Eye (tissue), 1 donor: ENCODE results near the gene MAP3K13.

ENCODE experiments used
- DNase-seq: peaks from one replicate; pipeline ENCODE4 v3.0.0-alpha.2; 2015

Gene MAP3K13

DNA sequence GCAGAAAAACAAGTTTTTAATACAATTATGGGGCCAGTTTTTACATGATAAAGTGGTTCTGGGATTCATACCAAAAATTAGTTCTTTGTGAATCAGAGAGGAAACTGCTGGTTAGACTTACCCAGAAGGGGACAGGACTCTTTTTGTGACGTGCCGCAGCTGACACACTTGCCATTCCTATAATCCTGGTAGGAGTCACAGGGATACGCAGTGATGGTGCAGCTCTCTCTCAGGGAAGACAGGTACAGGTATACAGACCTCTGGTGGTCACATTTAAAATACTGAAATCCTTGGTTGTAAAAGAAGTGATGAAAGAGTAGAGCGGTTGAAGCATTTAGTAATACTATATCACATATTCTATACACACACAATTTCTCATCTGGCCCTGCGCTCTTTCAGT lies 156.1 kb downstream of the MAP3K13 start:
- no peak for DNase-seq

DNA sequence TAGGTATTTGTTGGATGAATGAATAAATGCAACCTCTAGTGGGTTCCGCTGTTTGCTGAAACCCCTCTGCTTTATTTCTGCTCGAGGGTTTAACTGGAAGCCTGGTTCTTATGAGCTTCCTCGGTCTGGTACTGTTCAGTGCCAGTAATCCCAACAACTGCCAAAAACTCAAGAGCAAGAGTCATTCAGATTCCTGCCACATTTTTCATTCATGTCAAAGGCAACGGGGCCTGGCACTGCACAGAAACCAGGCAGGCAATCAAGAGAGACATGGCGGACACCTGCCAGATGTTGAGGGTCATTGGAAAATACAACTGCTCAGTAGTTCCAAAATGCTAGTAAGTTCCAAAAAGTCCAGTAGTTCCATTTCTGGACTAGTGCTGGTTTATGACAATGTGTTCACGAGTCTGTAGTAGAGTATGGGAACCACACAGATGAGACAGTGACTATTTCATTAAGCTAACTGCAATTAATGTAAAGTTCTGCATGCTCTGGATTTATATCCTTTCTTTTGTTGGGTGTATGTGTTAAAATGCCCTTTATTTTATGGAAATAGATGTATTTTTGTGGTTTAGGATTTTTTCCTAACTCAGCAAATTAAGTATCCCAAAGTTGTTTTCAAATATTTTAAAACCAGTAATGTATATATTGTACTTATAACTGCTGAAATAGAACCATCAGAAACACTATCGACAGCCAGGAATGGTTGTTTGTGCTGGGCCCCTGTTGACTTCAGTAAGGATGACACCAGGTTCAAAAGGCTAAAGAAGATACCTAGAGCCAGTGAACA lies 158.6 kb downstream of the MAP3K13 start:
- no peak for DNase-seq

DNA sequence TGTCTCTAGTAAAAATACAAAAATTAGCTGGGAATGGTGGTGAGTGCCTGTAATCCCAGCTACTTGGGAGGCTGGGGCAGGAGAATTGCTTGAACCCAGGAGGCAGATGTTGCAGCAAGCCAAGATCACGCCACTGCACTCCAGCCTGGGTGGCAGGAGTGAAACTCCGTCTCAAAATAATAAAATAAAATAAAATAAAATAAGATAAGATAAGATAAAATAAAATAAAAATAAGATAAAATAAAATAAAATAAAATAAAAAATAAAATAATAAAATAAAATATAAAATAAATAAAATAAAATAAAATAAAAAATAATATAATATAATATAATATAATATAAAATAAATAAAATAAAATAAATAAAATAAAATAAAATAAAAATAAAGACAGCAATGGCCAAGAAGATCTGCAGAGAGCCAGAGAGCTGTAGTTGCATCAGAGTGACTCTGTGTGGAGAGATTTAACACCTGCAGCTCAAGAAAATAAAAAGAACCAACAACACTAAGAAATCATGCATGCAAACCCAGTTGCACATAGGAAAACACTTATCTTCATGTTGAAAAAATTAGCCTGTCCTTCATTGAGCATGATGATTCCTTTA lies 163.5 kb downstream of the MAP3K13 start:
- no peak for DNase-seq

DNA sequence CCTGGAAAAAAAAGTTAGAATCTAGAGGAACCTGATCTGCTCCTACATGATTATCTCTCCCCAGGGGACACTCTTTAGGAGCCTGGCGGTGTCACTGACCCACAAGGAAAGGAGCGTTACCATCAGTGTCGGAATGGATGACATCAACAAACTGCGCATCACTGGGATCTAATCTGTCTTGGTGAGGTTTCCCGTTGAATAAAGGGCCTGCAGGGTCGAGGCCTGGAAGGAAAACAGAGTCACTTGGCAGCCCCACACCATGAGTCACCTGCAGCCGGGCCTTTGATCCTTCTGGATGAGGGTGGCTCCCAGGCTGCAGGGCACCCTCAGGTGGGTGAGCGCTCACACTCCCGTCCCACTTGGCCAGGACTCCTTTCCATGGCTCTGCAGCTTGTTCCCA lies 164.4 kb downstream of the MAP3K13 start:
- no peak for DNase-seq

DNA sequence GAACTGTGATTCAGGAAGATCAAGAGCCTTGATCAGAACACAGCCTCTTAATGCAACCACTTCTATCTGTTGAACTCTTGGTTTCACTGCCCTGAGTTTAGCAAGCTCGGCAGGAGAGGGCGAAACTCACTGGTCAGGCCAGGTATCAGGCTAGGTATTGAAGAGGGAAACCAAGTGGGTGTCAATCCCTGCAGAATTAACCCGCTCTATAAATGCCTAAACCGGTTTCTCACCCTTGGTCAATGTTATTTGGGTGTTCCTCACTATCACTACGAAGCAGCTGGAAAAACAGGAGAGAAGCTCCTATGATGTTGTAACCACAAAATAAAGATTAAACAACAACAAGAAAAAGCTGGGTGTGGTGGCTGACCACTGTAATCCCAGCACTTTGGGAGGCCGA lies 165.6 kb downstream of the MAP3K13 start:
- no peak for DNase-seq

DNA sequence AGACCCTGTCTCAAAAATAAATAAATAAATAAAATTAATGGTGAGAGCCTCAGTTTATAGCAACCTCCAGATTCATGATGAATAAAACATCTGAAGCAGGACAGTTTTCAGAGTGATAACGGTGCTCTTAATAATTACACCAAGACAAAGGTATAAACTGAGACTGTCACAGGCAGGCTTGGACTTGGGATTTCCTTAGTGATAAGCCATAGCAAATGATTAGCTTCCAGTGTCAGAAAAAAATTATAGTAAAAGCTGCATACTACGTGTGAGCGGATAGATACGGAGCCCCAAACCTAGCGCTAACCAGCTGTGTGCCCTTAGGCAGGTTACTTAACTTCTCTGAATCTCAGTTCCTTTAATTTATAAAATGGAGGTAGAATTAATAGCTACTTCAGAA lies 167.9 kb downstream of the MAP3K13 start:
- DNase-seq: no peak

DNA sequence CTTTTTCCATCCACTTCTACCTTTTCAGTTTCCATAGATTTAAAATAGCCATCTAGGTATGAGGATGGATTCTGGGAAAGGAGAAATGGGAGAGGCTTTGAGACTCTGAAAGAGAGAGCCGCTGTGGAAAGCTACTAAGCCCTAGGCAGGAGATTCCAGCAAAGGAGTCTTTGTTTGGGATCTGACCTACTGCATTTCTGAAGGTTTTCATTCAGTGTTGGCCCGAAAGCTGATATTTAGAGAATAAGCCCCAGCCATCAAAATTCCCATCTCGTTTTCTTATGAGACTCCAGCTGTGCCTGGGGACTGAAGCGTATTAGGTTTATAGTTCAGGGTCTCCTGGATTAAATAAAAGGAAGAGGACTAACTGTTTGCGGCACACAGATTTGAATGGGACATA lies 170.0 kb downstream of the MAP3K13 start:
- no peak for DNase-seq

DNA sequence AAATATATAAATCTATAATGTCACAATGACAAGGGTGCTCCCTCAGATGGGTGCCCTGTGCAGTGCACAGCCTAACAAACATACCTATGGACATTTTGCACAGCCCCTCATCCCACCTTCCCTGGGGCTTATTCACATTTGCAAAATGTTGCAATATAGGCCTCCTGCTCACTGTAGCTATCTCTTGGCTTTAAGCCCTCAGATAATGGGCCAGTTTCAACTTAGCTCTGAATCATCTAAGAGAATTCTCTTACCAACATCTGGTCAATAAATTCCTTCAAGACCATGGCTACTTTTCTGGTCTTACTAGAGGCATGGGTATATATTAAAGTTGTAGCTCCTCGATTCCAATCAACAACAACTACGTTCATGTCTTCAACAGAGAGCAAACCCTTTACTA lies 171.6 kb downstream of the MAP3K13 start:
- no peak for DNase-seq

DNA sequence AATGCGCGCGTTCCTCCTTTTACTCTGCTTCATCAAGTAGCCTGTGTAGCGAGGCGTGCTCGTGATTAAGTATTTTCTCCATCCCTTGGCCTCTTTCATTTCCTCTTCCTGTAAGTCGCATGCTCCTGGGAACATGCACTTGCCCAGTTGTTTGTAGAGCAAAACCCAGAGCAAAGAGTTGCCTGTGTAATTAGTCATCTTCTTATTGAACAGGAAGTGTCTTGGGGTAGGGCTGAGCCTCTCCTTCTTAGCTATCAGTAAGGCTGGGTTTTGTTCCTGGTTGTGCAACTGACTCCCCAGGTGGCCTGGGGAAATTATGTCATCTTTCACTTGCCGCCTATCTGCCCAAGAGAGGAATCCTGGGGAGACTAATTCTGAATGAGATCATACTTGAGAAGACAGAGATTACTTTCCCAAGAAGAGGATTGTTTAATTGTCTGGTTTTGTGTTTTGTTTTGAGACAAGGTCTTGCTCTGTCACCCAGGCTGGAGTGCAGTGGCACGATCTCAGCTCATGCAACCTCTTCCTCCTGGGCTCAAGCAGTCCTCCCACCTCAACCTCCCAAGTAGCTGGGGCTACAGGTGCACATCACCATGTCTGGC lies 174.5 kb downstream of the MAP3K13 start:
- DNase-seq: no peak
